ENCODE results near the gene CNTN4. TPM values are rescaled to one million over a fixed set of nuclear protein-coding genes. Genes with fewer than 3 reads are reported as not detected.

The CNTN4 gene
- total RNA-seq, 1 donor from 2014 or later, result not detected

GRCh38 chr3:2873986-2874385, 775.3 kb downstream of the CNTN4 start:
- Mint-ChIP-seq H3K27me3 (ENCODE audit: low read depth, unreplicated experiment) (no peaks in the 10 kb centered on the region), H3K27ac (ENCODE audit: unreplicated experiment) (no peak overlapping the region), H3K9me3 (ENCODE audit: unreplicated experiment) (peaks cover 2% of the 10 kb centered on the region), H3K4me3 (ENCODE audit: unreplicated experiment) (no peak overlapping the region), H3K36me3 (ENCODE audit: low read depth, unreplicated experiment) (no peaks in the 10 kb centered on the region), H3K4me1 (ENCODE audit: low read depth, unreplicated experiment) (no peaks in the 10 kb centered on the region)
- TF ChIP-seq CTCF (IDR thresholded peaks at IDR 0.05; ENCODE audit: insufficient read depth, low read depth, low read length) (no peak), EZH2 (IDR thresholded peaks at IDR 0.05; ENCODE audit: insufficient read depth, low read length) (no peak)
- H3K4me2 ChIP-seq (ENCODE audit: low read length), result no peak overlapping the region
- H3K9ac ChIP-seq (ENCODE audit: low read length), result no peak overlapping the region
- H3K27me3 ChIP-seq (ENCODE audit: insufficient read depth, low read length), result no peaks in the 10 kb centered on the region
- no peaks in the 10 kb centered on the region for H4K20me1 ChIP-seq (ENCODE audit: insufficient read depth, low read length)
- H3K9me3 ChIP-seq (ENCODE audit: insufficient read depth, low read depth, low read length), result no peaks in the 10 kb centered on the region
- H3K27ac ChIP-seq (ENCODE audit: low read depth, low read length), result no peak overlapping the region
- DNase-seq (ENCODE audit: low read depth) (no peak), FAIRE-seq (no peak)
- no peaks in the 10 kb centered on the region for H3K79me2 ChIP-seq (ENCODE audit: insufficient read depth, low read length)
- H3K4me1 ChIP-seq (ENCODE audit: insufficient read depth, low read length), result no peaks in the 10 kb centered on the region
- H3K4me3 ChIP-seq (ENCODE audit: insufficient read depth, low read depth, low read length), result no peak overlapping the region
- H3K36me3 ChIP-seq (ENCODE audit: insufficient read depth, low read length), result no peaks in the 10 kb centered on the region
- H2AFZ ChIP-seq (ENCODE audit: low read depth, low read length), result no peak overlapping the region

DNA sequence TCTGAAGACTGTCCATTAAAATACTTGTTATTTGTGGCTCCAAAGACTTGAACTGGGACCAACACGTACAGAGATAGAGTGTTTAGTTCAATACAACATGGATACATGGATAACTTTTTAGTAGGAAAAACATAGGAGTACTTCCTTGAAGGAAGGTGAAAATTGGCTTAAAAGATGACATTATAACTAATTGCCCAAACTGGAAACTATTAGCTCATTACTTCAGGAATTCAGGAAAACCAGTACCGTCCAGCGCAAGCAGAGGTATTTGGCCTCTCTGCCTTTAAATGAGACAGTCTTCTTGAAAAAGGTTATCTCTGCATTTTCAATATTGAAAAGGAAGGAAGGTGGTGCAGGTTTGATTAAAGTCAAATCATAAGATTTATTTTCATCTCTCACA, 777.0 kb downstream of the CNTN4 start:
- peaks cover 2% of the 10 kb centered on the region for H3K9me3 Mint-ChIP-seq (ENCODE audit: unreplicated experiment)

More for the DNA sequence above, 777.0 kb downstream of the CNTN4 start:
- no peak overlapping the region for H3K27ac ChIP-seq (ENCODE audit: low read depth, low read length)
- H3K27me3 ChIP-seq (ENCODE audit: insufficient read depth, low read length), result no peaks in the 10 kb centered on the region
- H3K4me3 ChIP-seq (ENCODE audit: insufficient read depth, low read depth, low read length), result no peak overlapping the region
- no peak for FAIRE-seq
- Mint-ChIP-seq H3K27ac (ENCODE audit: unreplicated experiment) (no peak overlapping the region), H3K36me3 (ENCODE audit: low read depth, unreplicated experiment) (no peaks in the 10 kb centered on the region), H3K4me1 (ENCODE audit: low read depth, unreplicated experiment) (no peaks in the 10 kb centered on the region), H3K4me3 (ENCODE audit: unreplicated experiment) (no peak overlapping the region), H3K27me3 (ENCODE audit: low read depth, unreplicated experiment) (no peaks in the 10 kb centered on the region)
- H3K79me2 ChIP-seq (ENCODE audit: insufficient read depth, low read length), result no peaks in the 10 kb centered on the region
- no peak for DNase-seq (ENCODE audit: low read depth)
- no peaks in the 10 kb centered on the region for H3K36me3 ChIP-seq (ENCODE audit: insufficient read depth, low read length)
- TF ChIP-seq CTCF (IDR thresholded peaks at IDR 0.05; ENCODE audit: insufficient read depth, low read depth, low read length) (no peak), EZH2 (IDR thresholded peaks at IDR 0.05; ENCODE audit: insufficient read depth, low read length) (no peak)
- H4K20me1 ChIP-seq (ENCODE audit: insufficient read depth, low read length), result no peaks in the 10 kb centered on the region
- no peaks in the 10 kb centered on the region for H3K4me1 ChIP-seq (ENCODE audit: insufficient read depth, low read length)
- no peaks in the 10 kb centered on the region for H3K9me3 ChIP-seq (ENCODE audit: insufficient read depth, low read depth, low read length)
- H2AFZ ChIP-seq (ENCODE audit: low read depth, low read length), result no peak overlapping the region
- H3K9ac ChIP-seq (ENCODE audit: low read length), result no peak overlapping the region
- H3K4me2 ChIP-seq (ENCODE audit: low read length), result no peak overlapping the region
